H9 (cell line): ENCODE measurements around the gene PIP4K2B. TPM values are rescaled to one million over a fixed set of nuclear protein-coding genes. Genes with fewer than 3 reads are reported as not detected.

Source experiments
- DNase-seq: peaks from one replicate; pipeline ENCODE4 v3.0.0-alpha.2; 2017
- H2AFZ ChIP-seq: one replicate; pipeline ENCODE4 v1.6.1; 2013; ENCODE audit warnings: mild to moderate bottlenecking, low read length, control low read depth, moderate library complexity
- H2AK5ac ChIP-seq: 2 replicates; pipeline ENCODE4 v1.6.1; 2013; ENCODE audit warnings: low read length, control low read depth, mixed read lengths; ENCODE audit not compliant: insufficient read length
- H2BK120ac ChIP-seq: one replicate; pipeline ENCODE4 v1.6.1; 2013; ENCODE audit warnings: low read depth, mild to moderate bottlenecking, low read length, control low read depth, inconsistent platforms; ENCODE audit not compliant: poor library complexity, severe bottlenecking
- H2BK12ac ChIP-seq: 2 replicates; pipeline ENCODE4 v1.6.1; 2013; ENCODE audit warnings: low read length, control low read depth, mixed read lengths, low read depth; ENCODE audit not compliant: insufficient read length
- H2BK15ac ChIP-seq: 2 replicates; pipeline ENCODE4 v1.6.1; 2013; ENCODE audit warnings: low read depth, low read length, control low read depth
- H2BK20ac ChIP-seq: one replicate; pipeline ENCODE4 v1.6.1; 2013; ENCODE audit warnings: low read depth, mild to moderate bottlenecking, low read length, control low read depth, inconsistent platforms; ENCODE audit not compliant: poor library complexity, severe bottlenecking
- H2BK5ac ChIP-seq: 2 replicates; pipeline ENCODE4 v1.6.1; 2013; ENCODE audit warnings: low read length, control low read depth, mixed read lengths; ENCODE audit not compliant: insufficient read length
- H3K14ac ChIP-seq: 2 replicates; pipeline ENCODE4 v1.6.1; 2013; ENCODE audit warnings: low read length, control low read depth; ENCODE audit not compliant: insufficient read depth
- H3K18ac ChIP-seq: 2 replicates; pipeline ENCODE4 v1.6.1; 2013; ENCODE audit warnings: low read depth, mild to moderate bottlenecking, mixed read lengths, low read length, control low read depth; ENCODE audit not compliant: insufficient read length
- H3K23ac ChIP-seq: 2 replicates; pipeline ENCODE4 v1.6.1; 2013; ENCODE audit warnings: low read length, control low read depth, mixed read lengths, low read depth; ENCODE audit not compliant: insufficient read length
- H3K23me2 ChIP-seq: 2 replicates; pipeline ENCODE4 v1.6.1; 2013; ENCODE audit warnings: low read depth, mild to moderate bottlenecking, mixed read lengths, low read length, control low read depth; ENCODE audit not compliant: insufficient read length, poor library complexity, severe bottlenecking
- H3K27ac ChIP-seq: 2 replicates; pipeline ENCODE4 v1.5.1; 2013; ENCODE audit warnings: low read length, control low read depth, mixed read lengths, low read depth; ENCODE audit not compliant: insufficient read length
- H3K27me3 ChIP-seq: 2 replicates; pipeline ENCODE4 v1.6.1; 2013; ENCODE audit warnings: low read length, control low read depth, inconsistent platforms; ENCODE audit not compliant: insufficient read depth
- H3K4ac ChIP-seq: 2 replicates; pipeline ENCODE4 v1.6.1; 2013; ENCODE audit warnings: low read depth, mild to moderate bottlenecking, control low read depth, inconsistent platforms, low read length, moderate library complexity
- H3K4me1 ChIP-seq: 2 replicates; pipeline ENCODE4 v1.6.1; 2013; ENCODE audit warnings: low read length, control low read depth, inconsistent platforms; ENCODE audit not compliant: insufficient read depth
- H3K4me2 ChIP-seq: 2 replicates; pipeline ENCODE4 v1.6.1; 2013; ENCODE audit warnings: low read length, control low read depth, mixed read lengths; ENCODE audit not compliant: insufficient read length, insufficient read depth
- H3K56ac ChIP-seq: 2 replicates; pipeline ENCODE4 v1.6.1; 2013; ENCODE audit warnings: low read depth, mild to moderate bottlenecking, mixed read lengths, low read length, control low read depth; ENCODE audit not compliant: insufficient read length
- H3K79me1 ChIP-seq: 2 replicates; pipeline ENCODE4 v1.6.1; 2013; ENCODE audit warnings: low read depth, mild to moderate bottlenecking, moderate library complexity, low read length, control low read depth, inconsistent platforms; ENCODE audit not compliant: insufficient read depth, poor library complexity, severe bottlenecking
- H3K79me2 ChIP-seq: 2 replicates; pipeline ENCODE4 v1.6.1; 2013; ENCODE audit warnings: low read length, control low read depth, inconsistent platforms; ENCODE audit not compliant: insufficient read depth
- H3K9ac ChIP-seq: 2 replicates; pipeline ENCODE4 v1.6.1; 2013; ENCODE audit warnings: low read length, control low read depth, mixed read lengths; ENCODE audit not compliant: insufficient read length; ENCODE audit errors: extremely low read depth
- H3K9me3 ChIP-seq: one replicate; pipeline ENCODE4 v1.6.1; 2013; ENCODE audit warnings: low read depth, low read length, inconsistent platforms; ENCODE audit not compliant: control insufficient read depth
- H3T11ph ChIP-seq: one replicate; pipeline ENCODE4 v1.6.1; 2013; ENCODE audit warnings: mild to moderate bottlenecking, low read length, control low read depth, inconsistent platforms
- H4K20me1 ChIP-seq: one replicate; pipeline ENCODE4 v1.6.1; 2013; ENCODE audit not compliant: control insufficient read depth, insufficient read length, insufficient read depth
- H4K5ac ChIP-seq: 2 replicates; pipeline ENCODE4 v1.6.1; 2013; ENCODE audit warnings: low read depth, mild to moderate bottlenecking, mixed read lengths, low read length, control low read depth; ENCODE audit not compliant: insufficient read length
- H4K8ac ChIP-seq: replicated peaks from 2 replicates; pipeline ENCODE4 v1.6.1; 2013; ENCODE audit warnings: low read length, control low read depth, mixed read lengths, low read depth; ENCODE audit not compliant: insufficient read length
- H4K91ac ChIP-seq: 2 replicates; pipeline ENCODE4 v1.6.1; 2013; ENCODE audit warnings: low read depth, mild to moderate bottlenecking, moderate library complexity, mixed read lengths, low read length, control low read depth; ENCODE audit not compliant: insufficient read length
- H3K27ac Mint-ChIP-seq, 3 experiments: 2 replicates in 2 of 3; 3 replicates in 1 of 3; pipeline ENCODE4 v1.8.0; 2020 to 2021; ENCODE audit warnings: mixed read lengths in 3 of 3, mild to moderate bottlenecking in 1 of 3, moderate library complexity in 1 of 3
- H3K27me3 Mint-ChIP-seq: 2 replicates; pipeline ENCODE4 v1.8.0; 2021; ENCODE audit warnings: low read depth, mild to moderate bottlenecking, moderate library complexity, mixed read lengths
- H3K36me3 Mint-ChIP-seq, 3 experiments: 2 replicates in 2 of 3; 3 replicates in 1 of 3; pipeline ENCODE4 v1.8.0; 2020 to 2021; ENCODE audit warnings: low read depth in 3 of 3, mixed read lengths in 3 of 3; ENCODE audit not compliant: insufficient read depth in 1 of 3
- H3K4me1 Mint-ChIP-seq, 2 experiments: 2 replicates each; pipeline ENCODE4 v1.8.0; 2020; ENCODE audit warnings: mixed read lengths in 2 of 2
- H3K4me3 Mint-ChIP-seq, 2 experiments: 2 replicates in 1 of 2; 3 replicates in 1 of 2; pipeline ENCODE4 v1.8.0; 2020 to 2021; ENCODE audit warnings: mild to moderate bottlenecking in 2 of 2, mixed read lengths in 2 of 2, moderate library complexity in 1 of 2
- H3K9me3 Mint-ChIP-seq, 2 experiments: 2 replicates in 1 of 2; 3 replicates in 1 of 2; pipeline ENCODE4 v1.8.0; 2020; ENCODE audit warnings: mild to moderate bottlenecking in 2 of 2, mixed read lengths in 2 of 2, moderate library complexity in 1 of 2
- WGBS: extraction: QIAGEN DNeasy Blood & Tissue Kit; methylation state at CpG from one replicate; pipeline ENCODE4 v1.1.7; 2013; ENCODE audit warnings: missing lambda C conversion rate, low lambda C conversion rate, mixed read lengths; ENCODE audit not compliant: insufficient read length; ENCODE audit errors: extremely low coverage; 5-methylcytosine and 5-hydroxymethylcytosine counted together
- total RNA-seq: library from RNA; stranded (reverse); gene quantifications from 2 replicates; pipeline ENCODE4 v1.2.1, GENCODE V29; 2021
- TF ChIP-seq, protein P1 (sequence below): fragments of 200-600 bp; sonication (generic); conservative IDR thresholded peaks from 3 replicates; pipeline ENCODE4 v1.8.0; 2021; ENCODE audit warnings: antibody characterized with exemption, mild to moderate bottlenecking

Gene PIP4K2B
- total RNA-seq, 1 experiment from 2014 or later, result 61.9 TPM

- Mint-ChIP-seq H3K9me3 (no peaks in the 10 kb centered on the region; a peak in 2 of 5 replicates), H3K4me3 (peak overlapping the region; percentile 87 to 96), H3K27me3 (peaks cover 7% of the 10 kb centered on the region), H3K27ac (peak overlapping the region; percentile 99 to 100 (median 100)), H3K4me1 (peaks cover 9 to 18% of the 10 kb centered on the region in 2 experiments), H3K36me3 (peaks cover 0 to 5% (median 3%) of the 10 kb centered on the region in 3 experiments; a peak in 6 of 7 replicates)
- peak overlapping the region; percentile 9 for H4K91ac ChIP-seq
- peak overlapping the region; percentile 41 for H2BK5ac ChIP-seq
- no peak overlapping the region for H2BK20ac ChIP-seq
- peak overlapping the region; percentile 85 for H2BK120ac ChIP-seq
- peak overlapping the region; percentile 99 for H3K4me2 ChIP-seq
- TF ChIP-seq, protein P1, sequence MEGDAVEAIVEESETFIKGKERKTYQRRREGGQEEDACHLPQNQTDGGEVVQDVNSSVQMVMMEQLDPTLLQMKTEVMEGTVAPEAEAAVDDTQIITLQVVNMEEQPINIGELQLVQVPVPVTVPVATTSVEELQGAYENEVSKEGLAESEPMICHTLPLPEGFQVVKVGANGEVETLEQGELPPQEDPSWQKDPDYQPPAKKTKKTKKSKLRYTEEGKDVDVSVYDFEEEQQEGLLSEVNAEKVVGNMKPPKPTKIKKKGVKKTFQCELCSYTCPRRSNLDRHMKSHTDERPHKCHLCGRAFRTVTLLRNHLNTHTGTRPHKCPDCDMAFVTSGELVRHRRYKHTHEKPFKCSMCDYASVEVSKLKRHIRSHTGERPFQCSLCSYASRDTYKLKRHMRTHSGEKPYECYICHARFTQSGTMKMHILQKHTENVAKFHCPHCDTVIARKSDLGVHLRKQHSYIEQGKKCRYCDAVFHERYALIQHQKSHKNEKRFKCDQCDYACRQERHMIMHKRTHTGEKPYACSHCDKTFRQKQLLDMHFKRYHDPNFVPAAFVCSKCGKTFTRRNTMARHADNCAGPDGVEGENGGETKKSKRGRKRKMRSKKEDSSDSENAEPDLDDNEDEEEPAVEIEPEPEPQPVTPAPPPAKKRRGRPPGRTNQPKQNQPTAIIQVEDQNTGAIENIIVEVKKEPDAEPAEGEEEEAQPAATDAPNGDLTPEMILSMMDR, result no peak
- no peak overlapping the region for H2BK12ac ChIP-seq
- H4K8ac ChIP-seq, result no peak overlapping the region
- H2AK5ac ChIP-seq, result no peak overlapping the region
- H3K23ac ChIP-seq, result no peak overlapping the region
- H3K4ac ChIP-seq, result no peak overlapping the region; the same call in 1 of the 2 replicates
- H3K56ac ChIP-seq, result peak overlapping the region; percentile 8
- no peak overlapping the region for H2BK15ac ChIP-seq
- H3K79me1 ChIP-seq, result peaks cover 7% of the 10 kb centered on the region
- H3T11ph ChIP-seq, result peak overlapping the region; percentile 9
- H3K4me1 ChIP-seq, result peaks cover 2% of the 10 kb centered on the region; the same call in 1 of the 2 replicates
- H3K9ac ChIP-seq, result peak overlapping the region; percentile 92
- peak overlapping the region; percentile 73 for H4K5ac ChIP-seq
- H4K20me1 ChIP-seq, result peaks cover 5% of the 10 kb centered on the region
- no CpG with 5 or more reads among the region's 17 CpGs for WGBS
- peak overlapping the region; percentile 96 for H3K18ac ChIP-seq
- no peak for DNase-seq
- no peaks in the 10 kb centered on the region for H3K9me3 ChIP-seq
- peak overlapping the region; percentile 73 for H3K27ac ChIP-seq
- no peaks in the 10 kb centered on the region for H3K27me3 ChIP-seq
- peak overlapping the region; percentile 94; the same call in 1 of the 2 replicates for H3K14ac ChIP-seq
- peaks cover 9% of the 10 kb centered on the region; the same call in 1 of the 2 replicates for H3K79me2 ChIP-seq
- no peak overlapping the region for H2AFZ ChIP-seq
- H3K23me2 ChIP-seq, result peaks cover 10% of the 10 kb centered on the region
Observed at GRCh38 chr17:38825762-38826247, 26.4 kb upstream of the PIP4K2B start.
